Measurements from ENCODE around the gene POMC. TPM values are rescaled to one million over a fixed set of nuclear protein-coding genes. Genes with fewer than 3 reads are reported as not detected.
"Not testable (repeated sequence)": the region's sequence is repeated elsewhere in the genome, so short reads cannot be mapped to it uniquely, and the experiment has no call there.

The POMC gene
- total RNA-seq, 1 donor from 2014 or later, result 3.9 TPM

- ATAC-seq, result no peak
- TF ChIP-seq CTCF (IDR thresholded peaks at IDR 0.05), result no peak
- intact Hi-C loops (cut with DNase I), result no loop called here
- peak; percentile 29 for DNase-seq
- peaks cover 7% of the 10 kb centered on the region for H3K27me3 ChIP-seq (ENCODE audit: low read depth)
- no peaks in the 10 kb centered on the region for H3K9me3 ChIP-seq
- H3K4me1 ChIP-seq, result no peaks in the 10 kb centered on the region
- H3K36me3 ChIP-seq, result no peaks in the 10 kb centered on the region
- H3K4me3 ChIP-seq, result peak overlapping the region; percentile 62
- H3K27ac ChIP-seq, result no peak overlapping the region
Measured at GRCh38 chr2:25160376-25160775, 8.0 kb downstream of the POMC start.

GRCh38 chr2:25159949-25160348, 8.4 kb downstream of the POMC start:
- DNase-seq, result peak; percentile 26
- Histone ChIP-seq H3K9me3 (no peaks in the 10 kb centered on the region), H3K36me3 (no peaks in the 10 kb centered on the region), H3K4me1 (no peaks in the 10 kb centered on the region), H3K27me3 (ENCODE audit: low read depth) (peaks cover 5% of the 10 kb centered on the region), H3K4me3 (no peak overlapping the region), H3K27ac (no peak overlapping the region)
- no peak for TF ChIP-seq CTCF (IDR thresholded peaks at IDR 0.05)
- intact Hi-C loops (cut with DNase I), result no loop called here
- ATAC-seq, result no peak

- Histone ChIP-seq H3K4me1 (no peaks in the 10 kb centered on the region), H3K4me3 (no peak overlapping the region), H3K27me3 (ENCODE audit: low read depth) (no peaks in the 10 kb centered on the region), H3K27ac (no peak overlapping the region), H3K9me3 (no peaks in the 10 kb centered on the region), H3K36me3 (no peaks in the 10 kb centered on the region)
- no peak for ATAC-seq
- no peak for TF ChIP-seq CTCF (IDR thresholded peaks at IDR 0.05)
- DNase-seq, result peak; percentile 20
- intact Hi-C loops (cut with DNase I), result no loop called here
Measured at GRCh38 chr2:25158096-25158852, 10.1 kb downstream of the POMC start.

GRCh38 chr2:25155401-25155800, 13.0 kb downstream of the POMC start:
- Histone ChIP-seq H3K27ac (no peak overlapping the region), H3K9me3 (no peaks in the 10 kb centered on the region), H3K27me3 (ENCODE audit: low read depth) (no peaks in the 10 kb centered on the region), H3K4me1 (no peaks in the 10 kb centered on the region), H3K36me3 (no peaks in the 10 kb centered on the region), H3K4me3 (no peak overlapping the region)
- peak; percentile 30 for DNase-seq
- TF ChIP-seq CTCF (IDR thresholded peaks at IDR 0.05), result no peak
- no peak for ATAC-seq
- intact Hi-C loops (cut with DNase I), result no loop called here

- Histone ChIP-seq H3K27ac (no peak overlapping the region), H3K4me1 (no peaks in the 10 kb centered on the region), H3K27me3 (ENCODE audit: low read depth) (no peaks in the 10 kb centered on the region), H3K9me3 (no peaks in the 10 kb centered on the region), H3K36me3 (no peaks in the 10 kb centered on the region), H3K4me3 (no peak overlapping the region)
- no peak for TF ChIP-seq CTCF (IDR thresholded peaks at IDR 0.05)
- ATAC-seq (no peak), DNase-seq (peak; percentile 37)
- intact Hi-C loops (cut with DNase I), result no loop called here
Measured at GRCh38 chr2:25151718-25152117, 16.7 kb downstream of the POMC start.

- H3K9me3 ChIP-seq; H3K4me3 ChIP-seq; H3K4me1 ChIP-seq; H3K27ac ChIP-seq; ATAC-seq; H3K27me3 ChIP-seq (ENCODE audit: low read depth); H3K36me3 ChIP-seq; intact Hi-C loops (cut with DNase I): not testable (repeated sequence)
- DNase-seq, result peak; percentile 3
Measured at GRCh38 chr2:25150993-25151392, 17.4 kb downstream of the POMC start.
